GM23338 (cell line): ENCODE results near the gene HIBADH. TPM values are rescaled to one million over a fixed set of nuclear protein-coding genes. Genes with fewer than 3 reads are reported as not detected.

Experiments
- ATAC-seq: fragments of 200-7000 bp; cut with Tn5 transposase; 3 replicates; pipeline ENCODE4 v1.9.1; 2020
- DNase-seq: peaks from one replicate; pipeline ENCODE4 v3.0.0-alpha.2; 2015; ENCODE audit warnings: low spot score
- H2AFZ ChIP-seq: fragments of 200-600 bp; sonication (generic); 2 replicates; pipeline ENCODE4 v1.8.0; 2016; ENCODE audit warnings: antibody characterized with exemption, mild to moderate bottlenecking, moderate library complexity
- H3F3A ChIP-seq: fragments of 200-600 bp; sonication (generic); replicated peaks from 2 replicates; pipeline ENCODE4 v1.8.0; 2017; ENCODE audit warnings: antibody characterized with exemption, mixed run types, low read depth
- H3K27ac ChIP-seq: fragments of 200-600 bp; sonication (generic); 2 replicates; pipeline ENCODE4 v1.6.1; 2016; ENCODE audit warnings: low read depth
- H3K27me3 ChIP-seq: fragments of 200-600 bp; sonication (generic); 2 replicates; pipeline ENCODE4 v1.8.0; 2016; ENCODE audit warnings: mild to moderate bottlenecking, mixed run types, moderate library complexity; ENCODE audit not compliant: insufficient read depth
- H3K36me3 ChIP-seq: fragments of 200-600 bp; sonication (generic); 2 replicates; pipeline ENCODE4 v1.8.0; 2016; ENCODE audit warnings: mild to moderate bottlenecking; ENCODE audit not compliant: insufficient read depth
- H3K4me1 ChIP-seq: fragments of 200-600 bp; sonication (generic); 2 replicates; pipeline ENCODE4 v1.8.0; 2016; ENCODE audit warnings: mild to moderate bottlenecking, moderate library complexity; ENCODE audit not compliant: insufficient read depth
- H3K4me2 ChIP-seq: fragments of 200-600 bp; sonication (generic); 2 replicates; pipeline ENCODE4 v1.7.1; 2017; ENCODE audit warnings: mixed run types
- H3K4me3 ChIP-seq: fragments of 200-600 bp; sonication (generic); 2 replicates; pipeline ENCODE4 v1.6.1; 2016; ENCODE audit warnings: mixed run types
- H3K79me2 ChIP-seq: fragments of 200-600 bp; sonication (generic); replicated peaks from 2 replicates; pipeline ENCODE4 v1.8.0; 2017; ENCODE audit warnings: mild to moderate bottlenecking; ENCODE audit not compliant: insufficient read depth
- H3K9me2 ChIP-seq: fragments of 200-600 bp; sonication (generic); 2 replicates; pipeline ENCODE4 v1.8.0; 2017; ENCODE audit not compliant: insufficient read depth
- H4K20me1 ChIP-seq: fragments of 200-600 bp; sonication (generic); replicated peaks from 2 replicates; pipeline ENCODE4 v1.8.0; 2017; ENCODE audit warnings: mild to moderate bottlenecking; ENCODE audit not compliant: insufficient read depth
- H3K27ac Mint-ChIP-seq: 2 replicates; pipeline ENCODE4 v1.8.0; 2020; ENCODE audit warnings: inconsistent platforms, mild to moderate bottlenecking, moderate library complexity, mixed read lengths
- H3K27me3 Mint-ChIP-seq: 3 replicates; pipeline ENCODE4 v1.8.0; 2022; ENCODE audit warnings: low read depth, mild to moderate bottlenecking, moderate library complexity, mixed read lengths, inconsistent platforms; ENCODE audit not compliant: insufficient read depth, poor library complexity
- H3K36me3 Mint-ChIP-seq: 3 replicates; pipeline ENCODE4 v1.8.0; 2021; ENCODE audit warnings: low read depth, mild to moderate bottlenecking, inconsistent platforms, moderate library complexity, mixed read lengths
- H3K4me1 Mint-ChIP-seq: 3 replicates; pipeline ENCODE4 v1.8.0; 2020; ENCODE audit warnings: mild to moderate bottlenecking, inconsistent platforms, mixed read lengths
- H3K4me3 Mint-ChIP-seq: 3 replicates; pipeline ENCODE4 v1.8.0; 2021; ENCODE audit warnings: moderate library complexity, mild to moderate bottlenecking, inconsistent platforms, mixed read lengths
- H3K9me3 Mint-ChIP-seq: 3 replicates; pipeline ENCODE4 v1.8.0; 2020; ENCODE audit warnings: moderate library complexity, mild to moderate bottlenecking, inconsistent platforms, mixed read lengths
- CREB1 ChIP-seq: fragments of 250-450 bp; sonication (Bioruptor Pico); IDR thresholded peaks from 2 replicates; pipeline ENCODE4 v1.5.0; 2020; ENCODE audit warnings: low read depth, mild to moderate bottlenecking, moderate library complexity
- CTCF ChIP-seq, 2 experiments: fragments of 200-600 bp in 1 of 2; sonication (generic) in 1 of 2; conservative IDR thresholded peaks; 2 replicates each; pipeline versions ENCODE4 v1.5.1 to v1.6.1; 2016 to 2017; ENCODE audit warnings: antibody characterized with exemption in 2 of 2, low read depth in 2 of 2, mild to moderate bottlenecking in 2 of 2, moderate library complexity in 1 of 2
- EZH2 ChIP-seq: fragments of 200-600 bp; sonication (generic); IDR thresholded peaks from one replicate; pipeline ENCODE4 v1.8.0; 2017; ENCODE audit warnings: antibody characterized with exemption, mild to moderate bottlenecking, low read depth; ENCODE audit not compliant: unreplicated experiment
- EZH2phosphoT487 ChIP-seq: fragments of 200-600 bp; sonication (generic); IDR thresholded peaks from one replicate; pipeline ENCODE4 v1.8.1; 2018; ENCODE audit warnings: antibody characterized with exemption; ENCODE audit not compliant: unreplicated experiment
- JUNB ChIP-seq: IDR thresholded peaks from one replicate; pipeline ENCODE4 v1.6.1; 2016; ENCODE audit warnings: antibody characterized with exemption; ENCODE audit not compliant: unreplicated experiment
- NANOG ChIP-seq: IDR thresholded peaks from 2 replicates; pipeline ENCODE4 v1.6.1; 2016; ENCODE audit warnings: antibody characterized with exemption, borderline replicate concordance
- POLR2AphosphoS5 ChIP-seq: IDR thresholded peaks from 2 replicates; pipeline ENCODE4 v1.6.1; 2016; ENCODE audit warnings: antibody characterized with exemption, low read depth
- REST ChIP-seq: IDR thresholded peaks from one replicate; pipeline ENCODE4 v1.6.1; 2018; ENCODE audit warnings: antibody characterized with exemption; ENCODE audit not compliant: unreplicated experiment
- STAT1 ChIP-seq: IDR thresholded peaks from one replicate; pipeline ENCODE4 v1.6.1; 2016; ENCODE audit warnings: antibody characterized with exemption; ENCODE audit not compliant: unreplicated experiment
- ZNF114 ChIP-seq: fragments of 250-450 bp; sonication (Bioruptor Pico); IDR thresholded peaks from 2 replicates; pipeline ENCODE4 v1.5.0; 2020; ENCODE audit warnings: mild to moderate bottlenecking, moderate library complexity
- ZNF331 ChIP-seq: fragments of 250-450 bp; sonication (Bioruptor Pico); IDR thresholded peaks from 2 replicates; pipeline ENCODE4 v1.5.0; 2020; ENCODE audit warnings: low read depth, mild to moderate bottlenecking, moderate library complexity
- ZNF462 ChIP-seq: fragments of 250-450 bp; sonication (Bioruptor Pico); IDR thresholded peaks from 2 replicates; pipeline ENCODE4 v1.5.0; 2020; ENCODE audit warnings: mild to moderate bottlenecking, moderate library complexity
- polyA plus RNA-seq: library from polyadenylated mRNA; unstranded; fragments of >200 nt; fragmentation: Nextera tagmentation; extraction: Ambion mirVana; gene quantifications from 2 replicates; pipeline ENCODE4 v1.2.1, GENCODE V29; 2016
- total RNA-seq: library from RNA; depleted of rRNA; stranded (reverse); fragments of >200 nt; shearing (Covaris generic); gene quantifications from 2 replicates; pipeline ENCODE4 v1.2.3, GENCODE V29; 2014
- TF ChIP-seq, protein P1 (sequence below): IDR thresholded peaks from 2 replicates; pipeline ENCODE4 v1.6.1; 2016; ENCODE audit warnings: antibody characterized with exemption

The HIBADH gene
- total and polyA plus RNA-seq, 2 experiments from 2014 or later: 31.3 to 57.0 TPM

DNA sequence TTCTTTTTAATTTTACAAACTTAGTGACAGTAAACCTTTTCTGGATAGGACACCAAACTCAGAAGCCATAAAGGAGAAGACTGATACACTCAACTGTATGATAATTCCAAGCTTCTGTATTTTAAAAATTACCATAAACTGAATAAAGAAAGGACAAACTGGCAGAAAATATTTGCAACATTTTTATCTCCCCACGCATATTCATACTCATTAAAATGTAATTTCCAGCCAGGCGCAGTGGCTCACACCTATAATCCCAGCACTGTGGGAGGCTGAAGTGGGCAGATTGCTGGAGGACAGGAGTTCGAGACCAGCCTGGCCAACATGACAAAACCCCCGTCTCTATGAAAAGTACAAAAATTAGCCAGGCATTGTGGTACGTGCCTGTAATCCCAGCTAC, 67.7 kb downstream of the HIBADH start:
- no peak for ATAC-seq
- Histone ChIP-seq H3K27ac (no peak overlapping the region), H3K9me2 (no peaks in the 10 kb centered on the region)

More for the DNA sequence above, 67.7 kb downstream of the HIBADH start:
- Mint-ChIP-seq H3K4me1 (peaks cover 37% of the 10 kb centered on the region), H3K36me3 (peaks cover 8% of the 10 kb centered on the region; the same call in 2 of the 3 replicates), H3K9me3 (no peaks in the 10 kb centered on the region), H3K27ac (no peak overlapping the region), H3K27me3 (no peaks in the 10 kb centered on the region), H3K4me3 (no peak overlapping the region)
- H3F3A ChIP-seq: no peaks in the 10 kb centered on the region
- H3K79me2 ChIP-seq: no peaks in the 10 kb centered on the region
- H3K4me2 ChIP-seq: no peak overlapping the region
- H3K4me3 ChIP-seq: no peak overlapping the region
- no peak for DNase-seq
- H3K27me3 ChIP-seq: no peaks in the 10 kb centered on the region
- H3K36me3 ChIP-seq: no peaks in the 10 kb centered on the region
- H4K20me1 ChIP-seq: no peaks in the 10 kb centered on the region
- H3K4me1 ChIP-seq: peaks cover 19% of the 10 kb centered on the region
- no peak overlapping the region for H2AFZ ChIP-seq
- no peak for TF ChIP-seq JUNB
- no peak for TF ChIP-seq ZNF114 (CRISPR knock-in tag)
- TF ChIP-seq EZH2: no peak
- no peak for TF ChIP-seq ZNF462 (CRISPR knock-in tag)
- TF ChIP-seq CTCF (conservative IDR thresholded peaks at IDR 0.05; ENCODE audit: low read depth in 2 of 2): no peak
- TF ChIP-seq ZNF331 (CRISPR knock-in tag): no peak
- no peak for TF ChIP-seq EZH2phosphoT487
- no peak for TF ChIP-seq REST
- TF ChIP-seq STAT1: no peak
- TF ChIP-seq NANOG: no peak
- TF ChIP-seq CREB1: no peak
- TF ChIP-seq, protein P1, sequence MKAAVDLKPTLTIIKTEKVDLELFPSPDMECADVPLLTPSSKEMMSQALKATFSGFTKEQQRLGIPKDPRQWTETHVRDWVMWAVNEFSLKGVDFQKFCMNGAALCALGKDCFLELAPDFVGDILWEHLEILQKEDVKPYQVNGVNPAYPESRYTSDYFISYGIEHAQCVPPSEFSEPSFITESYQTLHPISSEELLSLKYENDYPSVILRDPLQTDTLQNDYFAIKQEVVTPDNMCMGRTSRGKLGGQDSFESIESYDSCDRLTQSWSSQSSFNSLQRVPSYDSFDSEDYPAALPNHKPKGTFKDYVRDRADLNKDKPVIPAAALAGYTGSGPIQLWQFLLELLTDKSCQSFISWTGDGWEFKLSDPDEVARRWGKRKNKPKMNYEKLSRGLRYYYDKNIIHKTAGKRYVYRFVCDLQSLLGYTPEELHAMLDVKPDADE: no peak
- no peak for TF ChIP-seq POLR2AphosphoS5
